B cell (primary cell): ENCODE results near the gene LUM. TPM values are rescaled to one million over a fixed set of nuclear protein-coding genes. Genes with fewer than 3 reads are reported as not detected.

Experiments
- ATAC-seq: fragments of 200-7000 bp; cut with Tn5 transposase; one replicate; pipeline ENCODE4 v1.10.0; 2021; ENCODE audit warnings: low read depth, mild to moderate bottlenecking, moderate number of reproducible peaks, moderate library complexity
- CTCF ChIA-PET: fragments of 350-600 bp; sonication (Branson Sonifier 250); formaldehyde crosslinking; loops from one replicate; lab custom pipeline; 2021; ENCODE audit warnings: antibody characterized with exemption, inconsistent platforms; lab: Charles Lee
- POLR2A ChIA-PET: fragments of 350-600 bp; sonication (Branson Sonifier 250); formaldehyde crosslinking; loops from one replicate; lab custom pipeline; 2021; ENCODE audit warnings: antibody characterized with exemption; lab: Charles Lee
- DNase-seq: peaks from one replicate; pipeline ENCODE4 v3.0.0; 2013
- H2AFZ ChIP-seq: 2 replicates; pipeline ENCODE4 v1.6.1; 2012; ENCODE audit warnings: mild to moderate bottlenecking, low read depth, low read length; ENCODE audit not compliant: insufficient read depth, poor library complexity, severe bottlenecking
- H3K27ac ChIP-seq, 2 donors: 1 replicate in 1 of 2; 2 replicates in 1 of 2; pipeline ENCODE4 v1.5.1; 2012 to 2013; ENCODE audit warnings: low read length in 2 of 2, mild to moderate bottlenecking in 2 of 2, moderate library complexity in 1 of 2
- H3K27me3 ChIP-seq, 4 experiments: fragments of 200-600 bp in 1 of 4; sonication (generic) in 1 of 4; replicated peaks in 1 of 4; 1 replicate in 2 of 4; 2 replicates in 2 of 4; pipeline versions ENCODE4 v1.6.1 to v1.7.0; 2013 to 2016; ENCODE audit warnings: low read length in 3 of 4, mild to moderate bottlenecking in 2 of 4, mixed read lengths in 1 of 4, moderate library complexity in 1 of 4; ENCODE audit not compliant: insufficient read depth in 4 of 4, control insufficient read depth in 3 of 4; ENCODE audit errors: control extremely low read depth in 1 of 4
- H3K36me3 ChIP-seq, 2 experiments: replicated peaks in 1 of 2; 1 replicate in 1 of 2; 2 replicates in 1 of 2; pipeline versions ENCODE4 v1.6.1 to v1.7.1; 2013; ENCODE audit warnings: low read length in 1 of 2; ENCODE audit not compliant: insufficient read depth in 2 of 2, control insufficient read depth in 1 of 2; ENCODE audit errors: control extremely low read depth in 1 of 2, extremely low read depth in 1 of 2
- H3K4me1 ChIP-seq, 2 donors: fragments of 200-600 bp in 1 of 2; sonication (generic) in 1 of 2; 1 replicate in 1 of 2; 2 replicates in 1 of 2; pipeline versions ENCODE4 v1.5.1 to v1.6.1; 2013 to 2017; ENCODE audit warnings: low read length in 2 of 2; ENCODE audit not compliant: control insufficient read depth in 2 of 2, insufficient read depth in 2 of 2
- H3K4me2 ChIP-seq: replicated peaks from 2 replicates; pipeline ENCODE3; 2012; ENCODE audit warnings: mild to moderate bottlenecking, low read depth, low read length; ENCODE audit not compliant: poor library complexity, severe bottlenecking
- H3K4me3 ChIP-seq, 5 experiments: fragments of 200-600 bp in 1 of 5; sonication (generic) in 1 of 5; 1 replicate in 3 of 5; 2 replicates in 2 of 5; pipeline versions ENCODE4 v1.5.1 to v1.7.0; 2011 to 2016; ENCODE audit warnings: low read length in 4 of 5, mild to moderate bottlenecking in 4 of 5, low read depth in 2 of 5, control low read depth in 1 of 5, moderate library complexity in 1 of 5; ENCODE audit not compliant: insufficient read depth in 1 of 5; ENCODE audit errors: control extremely low read depth in 1 of 5, extremely low read depth in 1 of 5
- H3K79me2 ChIP-seq: fragments of 200-600 bp; sonication (generic); one replicate; pipeline ENCODE4 v1.6.0; 2016; ENCODE audit warnings: low read length; ENCODE audit not compliant: control insufficient read depth, insufficient read depth
- H3K9ac ChIP-seq: fragments of 200-600 bp; sonication (generic); 2 replicates; pipeline ENCODE4 v1.6.1; 2017; ENCODE audit warnings: mild to moderate bottlenecking, low read length, moderate library complexity
- H3K9me3 ChIP-seq, 3 donors: one replicate each; pipeline versions ENCODE4 v1.6.1 to v1.7.1; 2013; ENCODE audit warnings: low read length in 2 of 3; ENCODE audit not compliant: control insufficient read depth in 2 of 3, insufficient read depth in 1 of 3; ENCODE audit errors: control extremely low read depth in 1 of 3
- H4K20me1 ChIP-seq: 2 replicates; pipeline ENCODE4 v1.6.0; 2012; ENCODE audit warnings: mild to moderate bottlenecking, low read length; ENCODE audit not compliant: insufficient read depth, control insufficient read depth, poor library complexity, severe bottlenecking
- H3K27ac Mint-ChIP-seq: one replicate; pipeline ENCODE4 v1.8.0; 2021; ENCODE audit warnings: mixed read lengths
- H3K27me3 Mint-ChIP-seq: one replicate; pipeline ENCODE4 v1.8.0; 2021; ENCODE audit warnings: mixed read lengths
- H3K4me1 Mint-ChIP-seq: one replicate; pipeline ENCODE4 v1.8.0; 2021; ENCODE audit warnings: mixed read lengths
- H3K4me3 Mint-ChIP-seq: one replicate; pipeline ENCODE4 v1.8.0; 2021; ENCODE audit warnings: mixed read lengths
- H3K9me3 Mint-ChIP-seq: one replicate; pipeline ENCODE4 v1.8.0; 2022; ENCODE audit warnings: mixed read lengths; ENCODE audit not compliant: insufficient read depth
- EZH2 ChIP-seq: IDR thresholded peaks from 2 replicates; pipeline ENCODE4 v1.6.1; 2012; ENCODE audit warnings: borderline replicate concordance, low read depth, mild to moderate bottlenecking, moderate library complexity, low read length; ENCODE audit not compliant: insufficient read depth, poor library complexity, severe bottlenecking
- WGBS: methylation state at CpG from one replicate; pipeline ENCODE4 v1.1.5; 2013; ENCODE audit warnings: missing lambda C conversion rate; ENCODE audit not compliant: insufficient coverage; 5-methylcytosine and 5-hydroxymethylcytosine counted together
- intact Hi-C: fragments of 100-400 bp; cut with micrococcal nuclease; formaldehyde crosslinking; loops from one replicate; pipeline ENCODE4 v1.10.0; 2022
- polyA plus RNA-seq: library from polyadenylated mRNA; depleted of rRNA; stranded (reverse); fragments of >200 nt; gene quantifications from 2 replicates; pipeline ENCODE4 v1.2.3, GENCODE V29; 2012
- total RNA-seq, 2 donors: library from RNA; stranded (reverse); fragments of 120-200 nt in 1 of 2; gene quantifications; 1 replicate in 1 of 2; 2 replicates in 1 of 2; pipeline versions ENCODE4 v1.2.3 to v1.2.4, GENCODE V29; 2013 to 2022
- TF ChIP-seq, protein P1 (sequence below): fragments of 200-600 bp; IDR thresholded peaks from one replicate; pipeline ENCODE4 v1.8.0; 2022; ENCODE audit warnings: antibody characterized with exemption, mild to moderate bottlenecking

LUM gene
- total and polyA plus RNA-seq, 2 donors (not counting 1 experiment from before 2014, with no cell fraction given) = not detected

GRCh38 chr12:91053951-91054715 is 57.2 kb downstream of the LUM start:
- H3K27me3 ChIP-seq = no peaks in the 10 kb centered on the region
- DNase-seq (no peak), ATAC-seq (no peak)
- no peaks in the 10 kb centered on the region for H4K20me1 ChIP-seq
- intact Hi-C loops = no loop called here
- CTCF ChIA-PET = no interaction called here
- no peak overlapping the region for H3K9ac ChIP-seq
- no peaks in the 10 kb centered on the region for H3K4me1 Mint-ChIP-seq
- no peaks in the 10 kb centered on the region for H3K9me3 Mint-ChIP-seq
- no peak overlapping the region for H3K4me3 Mint-ChIP-seq
- peaks cover 7% of the 10 kb centered on the region for H3K27me3 Mint-ChIP-seq
- no peak overlapping the region for H3K4me3 ChIP-seq
- H3K9me3 ChIP-seq = no peaks in the 10 kb centered on the region
- no CpG with 5 or more reads among the region's 4 CpGs for WGBS
- POLR2A ChIA-PET = no interaction called here
- H3K4me2 ChIP-seq = no peak overlapping the region
- no peak overlapping the region for H3K27ac ChIP-seq
- H3K27ac Mint-ChIP-seq = no peak overlapping the region
- H3K4me1 ChIP-seq = no peaks in the 10 kb centered on the region
- no peak for TF ChIP-seq EZH2
- TF ChIP-seq, protein P1, sequence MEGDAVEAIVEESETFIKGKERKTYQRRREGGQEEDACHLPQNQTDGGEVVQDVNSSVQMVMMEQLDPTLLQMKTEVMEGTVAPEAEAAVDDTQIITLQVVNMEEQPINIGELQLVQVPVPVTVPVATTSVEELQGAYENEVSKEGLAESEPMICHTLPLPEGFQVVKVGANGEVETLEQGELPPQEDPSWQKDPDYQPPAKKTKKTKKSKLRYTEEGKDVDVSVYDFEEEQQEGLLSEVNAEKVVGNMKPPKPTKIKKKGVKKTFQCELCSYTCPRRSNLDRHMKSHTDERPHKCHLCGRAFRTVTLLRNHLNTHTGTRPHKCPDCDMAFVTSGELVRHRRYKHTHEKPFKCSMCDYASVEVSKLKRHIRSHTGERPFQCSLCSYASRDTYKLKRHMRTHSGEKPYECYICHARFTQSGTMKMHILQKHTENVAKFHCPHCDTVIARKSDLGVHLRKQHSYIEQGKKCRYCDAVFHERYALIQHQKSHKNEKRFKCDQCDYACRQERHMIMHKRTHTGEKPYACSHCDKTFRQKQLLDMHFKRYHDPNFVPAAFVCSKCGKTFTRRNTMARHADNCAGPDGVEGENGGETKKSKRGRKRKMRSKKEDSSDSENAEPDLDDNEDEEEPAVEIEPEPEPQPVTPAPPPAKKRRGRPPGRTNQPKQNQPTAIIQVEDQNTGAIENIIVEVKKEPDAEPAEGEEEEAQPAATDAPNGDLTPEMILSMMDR = no peak
- no peaks in the 10 kb centered on the region for H3K79me2 ChIP-seq
- H2AFZ ChIP-seq = no peak overlapping the region
- no peaks in the 10 kb centered on the region for H3K36me3 ChIP-seq

Other genes starting within 250 kb of the LUM start
- gene CCER1, start 156.3 kb downstream of the LUM start, total RNA-seq = not detected in 2 replicates
- gene CCER1, start 156.3 kb downstream of the LUM start, polyA plus RNA-seq = not detected in 2 replicates
- not detected in 2 replicates for gene EPYC, start 106.5 kb downstream of the LUM start, total RNA-seq
- not detected in 2 replicates for gene EPYC, start 106.5 kb downstream of the LUM start, polyA plus RNA-seq
- not detected in 2 replicates for gene KERA, start 53.5 kb downstream of the LUM start, total RNA-seq
- not detected in 2 replicates for gene KERA, start 53.5 kb downstream of the LUM start, polyA plus RNA-seq
- gene DCN, start 71.3 kb upstream of the LUM start, total RNA-seq = not detected in 2 replicates
- not detected in 2 replicates for gene DCN, start 71.3 kb upstream of the LUM start, polyA plus RNA-seq